OCI-LY7 (cell line): ENCODE data around the gene JPT2. TPM values are rescaled to one million over a fixed set of nuclear protein-coding genes. Genes with fewer than 3 reads are reported as not detected.

Experiments
- BruUV-seq: library from RNA; stranded (reverse); fragments of 400-500 nt; replicated peaks from 2 replicates; lab custom pipeline; 2021; lab: Mats Ljungman, UMichigan
- CTCF ChIA-PET: fragments of 300-600 bp; sonication (Branson Sonifier 250); formaldehyde crosslinking; loops from one replicate; lab custom pipeline; 2022; ENCODE audit warnings: antibody characterized with exemption; ENCODE audit not compliant: unreplicated experiment; lab: Charles Lee
- POLR2A ChIA-PET: fragments of 300-600 bp; sonication (Branson Sonifier 250); formaldehyde crosslinking; loops from one replicate; lab custom pipeline; 2022; ENCODE audit warnings: antibody characterized with exemption; lab: Charles Lee
- DNase-seq: peaks from one replicate; pipeline ENCODE4 v3.0.0-alpha.2; 2015; ENCODE audit warnings: low spot score
- H2AFZ ChIP-seq: fragments of 200-600 bp; sonication (generic), shearing (Covaris generic); 2 replicates; pipeline ENCODE4 v1.6.1; 2014; ENCODE audit warnings: mild to moderate bottlenecking, antibody characterized with exemption, low read length, moderate library complexity
- H3K27ac ChIP-seq: fragments of 200-600 bp; sonication (generic); 2 replicates; pipeline ENCODE4 v1.5.1; 2014; ENCODE audit warnings: mixed run types, low read depth, mild to moderate bottlenecking, moderate library complexity, low read length, inconsistent platforms; ENCODE audit not compliant: poor library complexity, severe bottlenecking
- H3K36me3 ChIP-seq: fragments of 200-600 bp; sonication (generic); 2 replicates; pipeline ENCODE4 v1.6.1; 2014; ENCODE audit warnings: mild to moderate bottlenecking, antibody characterized with exemption, low read length, moderate library complexity, mixed read lengths; ENCODE audit not compliant: insufficient read depth
- H3K4me1 ChIP-seq: fragments of 200-600 bp; sonication (generic); 2 replicates; pipeline ENCODE4 v1.5.1; 2014; ENCODE audit warnings: mild to moderate bottlenecking, low read length; ENCODE audit not compliant: insufficient read depth, poor library complexity, severe bottlenecking
- H3K4me2 ChIP-seq: fragments of 200-600 bp; sonication (generic); 2 replicates; pipeline ENCODE4 v1.6.1; 2014; ENCODE audit warnings: mild to moderate bottlenecking, low read length
- H3K4me3 ChIP-seq: fragments of 200-600 bp; sonication (generic); 2 replicates; pipeline ENCODE4 v1.5.1; 2014; ENCODE audit warnings: mild to moderate bottlenecking, low read depth, low read length; ENCODE audit not compliant: poor library complexity, severe bottlenecking
- H3K79me2 ChIP-seq: fragments of 200-600 bp; sonication (generic); 2 replicates; pipeline ENCODE4 v1.6.1; 2016; ENCODE audit warnings: low read depth, mild to moderate bottlenecking, low read length, moderate library complexity, mixed read lengths; ENCODE audit not compliant: insufficient read depth
- H3K9me2 ChIP-seq: fragments of 200-600 bp; sonication (generic); 2 replicates; pipeline ENCODE4 v1.6.1; 2016; ENCODE audit warnings: mild to moderate bottlenecking, low read length, mixed read lengths; ENCODE audit not compliant: insufficient read depth
- H3K9me3 ChIP-seq: fragments of 200-600 bp; sonication (generic); 2 replicates; pipeline ENCODE4 v1.6.1; 2014; ENCODE audit warnings: mild to moderate bottlenecking, mixed run types, low read length, mixed read lengths
- H4K20me1 ChIP-seq: fragments of 200-600 bp; sonication (generic); 2 replicates; pipeline ENCODE4 v1.6.1; 2014; ENCODE audit warnings: mild to moderate bottlenecking, antibody characterized with exemption, low read length, moderate library complexity, mixed read lengths; ENCODE audit not compliant: insufficient read depth
- CTCF ChIP-seq: fragments of 200-600 bp; sonication (generic); conservative IDR thresholded peaks from 2 replicates; pipeline ENCODE4 v1.5.1; 2014; ENCODE audit warnings: mild to moderate bottlenecking, antibody characterized with exemption, low read length, moderate library complexity, mixed read lengths
- EZH2phosphoT487 ChIP-seq: fragments of 200-600 bp; sonication (generic); IDR thresholded peaks from 2 replicates; pipeline ENCODE4 v1.6.1; 2018; ENCODE audit warnings: low read depth, borderline replicate concordance, mild to moderate bottlenecking, mixed run types, antibody characterized with exemption, low read length, moderate library complexity, mixed read lengths
- intact Hi-C: fragments of 100-400 bp; cut with micrococcal nuclease; formaldehyde crosslinking; loops from one replicate; pipeline ENCODE4 v1.10.0; 2022; ENCODE audit not compliant: unreplicated experiment
- total RNA-seq, 2 experiments: library from RNA; depleted of rRNA in 1 of 2; stranded (reverse); fragments of >200 nt in 1 of 2; shearing (Covaris generic) in 1 of 2; gene quantifications; 2 replicates each; pipeline ENCODE4 v1.2.3, GENCODE V29; 2014 to 2022

The JPT2 gene
- total RNA-seq, 2 experiments from 2014 or later: 67.4 to 75.2 TPM

- Histone ChIP-seq H2AFZ (no peak overlapping the region), H3K27ac (no peak overlapping the region), H3K79me2 (no peaks in the 10 kb centered on the region), H3K9me2 (no peaks in the 10 kb centered on the region), H3K4me3 (no peak overlapping the region), H3K4me1 (no peaks in the 10 kb centered on the region), H4K20me1 (no peaks in the 10 kb centered on the region), H3K4me2 (no peak overlapping the region), H3K9me3 (no peaks in the 10 kb centered on the region), H3K36me3 (peaks cover 90% of the 10 kb centered on the region)
- ChIA-PET POLR2A (no interaction called here), CTCF (no interaction called here)
- TF ChIP-seq EZH2phosphoT487 (no peak), CTCF (no peak)
- BruUV-seq: no TSS peak
- intact Hi-C loops: no loop called here
- no peak for DNase-seq
Measured at GRCh38 chr16:1669698-1670097, 8.4 kb upstream of the JPT2 start.

DNA sequence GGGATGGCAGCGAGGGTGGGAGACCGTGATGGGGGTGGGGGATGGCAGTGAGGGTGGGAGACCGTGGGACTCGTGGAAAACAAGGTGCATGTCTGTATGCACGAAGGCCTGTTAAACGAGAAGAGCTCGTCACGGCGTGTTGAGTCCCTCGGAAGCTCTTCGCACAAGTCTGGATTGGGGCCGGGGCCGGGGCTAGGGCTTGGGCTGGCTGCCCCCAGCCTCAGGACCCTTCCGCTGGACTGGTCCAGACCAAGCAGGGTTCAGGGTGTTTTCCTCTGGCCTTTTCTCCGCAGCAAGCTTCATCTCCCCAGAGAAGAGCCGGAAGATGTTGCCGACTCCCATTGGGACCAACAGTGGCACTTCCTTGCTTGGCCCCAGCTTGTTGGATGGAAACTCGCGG, 7.7 kb upstream of the JPT2 start:
- Histone ChIP-seq H3K27ac (no peak overlapping the region), H4K20me1 (no peaks in the 10 kb centered on the region), H3K4me3 (no peak overlapping the region), H2AFZ (no peak overlapping the region), H3K79me2 (no peaks in the 10 kb centered on the region), H3K9me2 (no peaks in the 10 kb centered on the region), H3K4me2 (no peak overlapping the region), H3K9me3 (no peaks in the 10 kb centered on the region), H3K4me1 (no peaks in the 10 kb centered on the region), H3K36me3 (peaks cover 88% of the 10 kb centered on the region)
- no TSS peak for BruUV-seq
- DNase-seq: no peak
- TF ChIP-seq EZH2phosphoT487 (no peak), CTCF (no peak)
- CTCF ChIA-PET: no interaction called here
- POLR2A ChIA-PET: no interaction called here
- intact Hi-C loops: no loop called here

DNA sequence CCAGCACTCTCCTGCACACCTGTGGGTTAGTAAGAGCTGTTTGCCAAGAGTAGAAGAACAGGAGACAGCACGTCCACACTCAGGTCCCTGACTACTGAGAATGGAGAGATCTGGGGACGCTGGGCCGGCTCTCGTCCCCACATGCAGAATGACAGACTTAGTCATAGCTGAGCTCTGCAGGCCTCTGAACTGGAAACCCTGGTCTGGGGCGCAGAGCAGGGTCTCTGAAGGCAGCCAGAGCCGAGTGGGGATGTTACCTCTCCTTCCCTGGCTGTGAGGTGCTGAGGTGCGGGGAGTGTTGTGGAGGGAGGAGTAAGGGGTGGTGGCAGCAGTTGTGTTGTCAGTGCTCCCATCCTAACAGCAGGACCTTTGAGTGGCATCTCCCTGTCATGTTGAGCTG, 7.2 kb upstream of the JPT2 start:
- Histone ChIP-seq H3K27ac (no peak overlapping the region), H3K4me3 (no peak overlapping the region), H2AFZ (no peak overlapping the region), H3K4me1 (no peaks in the 10 kb centered on the region), H3K9me3 (no peaks in the 10 kb centered on the region), H3K36me3 (peaks cover 88% of the 10 kb centered on the region), H3K4me2 (no peak overlapping the region), H4K20me1 (no peaks in the 10 kb centered on the region), H3K9me2 (no peaks in the 10 kb centered on the region), H3K79me2 (no peaks in the 10 kb centered on the region)
- ChIA-PET CTCF (no interaction called here), POLR2A (no interaction called here)
- intact Hi-C loops: no loop called here
- BruUV-seq: no TSS peak
- no peak for DNase-seq
- TF ChIP-seq CTCF (no peak), EZH2phosphoT487 (no peak)
